ENCODE results near the gene MRPL12.

MRPL12 gene

GRCh38 chr17:81717766-81718089 lies 14.6 kb downstream of the MRPL12 start:
- no peak overlapping the region for H3K4ac ChIP-seq (ENCODE audit: low read depth, low read length)
- H3K4me1 ChIP-seq (ENCODE audit: control insufficient read depth, low read depth, low read length) = peaks cover 2% of the 10 kb centered on the region
- H3K56ac ChIP-seq (ENCODE audit: low read length) = no peak overlapping the region
- peaks cover 2% of the 10 kb centered on the region for H3K79me1 ChIP-seq (ENCODE audit: low read length)
- no peak overlapping the region for H3K18ac ChIP-seq (ENCODE audit: low read length)
- H4K5ac ChIP-seq (ENCODE audit: low read length) = no peak overlapping the region
- H3K9ac ChIP-seq (ENCODE audit: low read length) = no peak overlapping the region
- H4K8ac ChIP-seq (ENCODE audit: low read depth, low read length) = no peak overlapping the region
- no peaks in the 10 kb centered on the region for H3K27me3 ChIP-seq (ENCODE audit: insufficient read depth, low read length, poor library complexity)
- WGBS (ENCODE audit: extremely low coverage, insufficient coverage, low lambda C conversion rate) = no CpG with 5 or more reads among the region's 9 CpGs
- no peaks in the 10 kb centered on the region for H3K36me3 ChIP-seq (ENCODE audit: control insufficient read depth, insufficient read depth, low read length)
- no peak overlapping the region for H3K23ac ChIP-seq (ENCODE audit: low read length)
- no peak for DNase-seq
- H2AK5ac ChIP-seq (ENCODE audit: low read length) = no peak overlapping the region
- no peaks in the 10 kb centered on the region for H3K79me2 ChIP-seq (ENCODE audit: control insufficient read depth, insufficient read depth, low read length)
- H3K4me2 ChIP-seq (ENCODE audit: low read length) = no peak overlapping the region
- H2BK5ac ChIP-seq (ENCODE audit: low read length) = no peak overlapping the region
- H3K27ac ChIP-seq (ENCODE audit: low read depth, low read length) = no peak overlapping the region
- no peak overlapping the region for H3K4me3 ChIP-seq (ENCODE audit: low read length)
- no peak overlapping the region for H2BK15ac ChIP-seq (replicated peaks; ENCODE audit: low read depth)
- H2BK120ac ChIP-seq (ENCODE audit: low read depth, low read length) = no peak overlapping the region

- Histone ChIP-seq H3K23ac (ENCODE audit: low read length) (no peak overlapping the region), H3K27me3 (ENCODE audit: insufficient read depth, low read length, poor library complexity) (no peaks in the 10 kb centered on the region), H3K4me2 (ENCODE audit: low read length) (no peak overlapping the region), H3K4me1 (ENCODE audit: control insufficient read depth, low read depth, low read length) (no peaks in the 10 kb centered on the region), H3K9ac (ENCODE audit: low read length) (no peak overlapping the region), H3K36me3 (ENCODE audit: control insufficient read depth, insufficient read depth, low read length) (no peaks in the 10 kb centered on the region), H4K8ac (ENCODE audit: low read depth, low read length) (no peak overlapping the region), H3K56ac (ENCODE audit: low read length) (no peak overlapping the region), H3K4me3 (ENCODE audit: low read length) (no peak overlapping the region), H3K79me2 (ENCODE audit: control insufficient read depth, insufficient read depth, low read length) (no peaks in the 10 kb centered on the region), H2BK5ac (ENCODE audit: low read length) (no peak overlapping the region), H2AK5ac (ENCODE audit: low read length) (no peak overlapping the region), H2BK15ac (replicated peaks; ENCODE audit: low read depth) (no peak overlapping the region), H3K18ac (ENCODE audit: low read length) (no peak overlapping the region), H3K27ac (ENCODE audit: low read depth, low read length) (no peak overlapping the region), H4K5ac (ENCODE audit: low read length) (no peak overlapping the region), H2BK120ac (ENCODE audit: low read depth, low read length) (no peak overlapping the region), H3K4ac (ENCODE audit: low read depth, low read length) (no peak overlapping the region), H3K79me1 (ENCODE audit: low read length) (no peaks in the 10 kb centered on the region)
- WGBS (ENCODE audit: extremely low coverage, insufficient coverage, low lambda C conversion rate) = no CpG with 5 or more reads among the region's 33 CpGs
- no peak for DNase-seq
These were observed 16.5 kb downstream of the MRPL12 start for GRCh38 chr17:81719410-81720266.

GRCh38 chr17:81720267-81721071 lies 17.3 kb downstream of the MRPL12 start:
- no peaks in the 10 kb centered on the region for H3K27me3 ChIP-seq (ENCODE audit: insufficient read depth, low read length, poor library complexity)
- H2BK5ac ChIP-seq (ENCODE audit: low read length) = no peak overlapping the region
- no peak overlapping the region for H3K9ac ChIP-seq (ENCODE audit: low read length)
- H3K56ac ChIP-seq (ENCODE audit: low read length) = no peak overlapping the region
- H4K8ac ChIP-seq (ENCODE audit: low read depth, low read length) = no peak overlapping the region
- H3K18ac ChIP-seq (ENCODE audit: low read length) = no peak overlapping the region
- WGBS (ENCODE audit: extremely low coverage, insufficient coverage, low lambda C conversion rate) = no CpG with 5 or more reads among the region's 33 CpGs
- H2BK120ac ChIP-seq (ENCODE audit: low read depth, low read length) = no peak overlapping the region
- no peak overlapping the region for H3K4me3 ChIP-seq (ENCODE audit: low read length)
- H2AK5ac ChIP-seq (ENCODE audit: low read length) = no peak overlapping the region
- H2BK15ac ChIP-seq (replicated peaks; ENCODE audit: low read depth) = no peak overlapping the region
- H3K27ac ChIP-seq (ENCODE audit: low read depth, low read length) = no peak overlapping the region
- no peaks in the 10 kb centered on the region for H3K79me2 ChIP-seq (ENCODE audit: control insufficient read depth, insufficient read depth, low read length)
- H3K4ac ChIP-seq (ENCODE audit: low read depth, low read length) = no peak overlapping the region
- H3K4me1 ChIP-seq (ENCODE audit: control insufficient read depth, low read depth, low read length) = no peaks in the 10 kb centered on the region
- no peaks in the 10 kb centered on the region for H3K79me1 ChIP-seq (ENCODE audit: low read length)
- DNase-seq = no peak
- H4K5ac ChIP-seq (ENCODE audit: low read length) = no peak overlapping the region
- no peak overlapping the region for H3K4me2 ChIP-seq (ENCODE audit: low read length)
- H3K36me3 ChIP-seq (ENCODE audit: control insufficient read depth, insufficient read depth, low read length) = no peaks in the 10 kb centered on the region
- H3K23ac ChIP-seq (ENCODE audit: low read length) = no peak overlapping the region

- Histone ChIP-seq H4K8ac (ENCODE audit: low read depth, low read length) (no peak overlapping the region), H2AK5ac (ENCODE audit: low read length) (no peak overlapping the region), H3K27ac (ENCODE audit: low read depth, low read length) (no peak overlapping the region), H2BK15ac (replicated peaks; ENCODE audit: low read depth) (no peak overlapping the region), H3K18ac (ENCODE audit: low read length) (no peak overlapping the region), H3K27me3 (ENCODE audit: insufficient read depth, low read length, poor library complexity) (no peaks in the 10 kb centered on the region), H3K23ac (ENCODE audit: low read length) (no peak overlapping the region), H3K56ac (ENCODE audit: low read length) (peak overlapping the region; percentile 7), H3K4me2 (ENCODE audit: low read length) (no peak overlapping the region), H3K4me1 (ENCODE audit: control insufficient read depth, low read depth, low read length) (no peaks in the 10 kb centered on the region), H4K5ac (ENCODE audit: low read length) (no peak overlapping the region), H3K9ac (ENCODE audit: low read length) (no peak overlapping the region), H3K79me2 (ENCODE audit: control insufficient read depth, insufficient read depth, low read length) (no peaks in the 10 kb centered on the region), H3K4me3 (ENCODE audit: low read length) (no peak overlapping the region), H3K4ac (ENCODE audit: low read depth, low read length) (no peak overlapping the region), H2BK120ac (ENCODE audit: low read depth, low read length) (no peak overlapping the region), H3K36me3 (ENCODE audit: control insufficient read depth, insufficient read depth, low read length) (no peaks in the 10 kb centered on the region), H2BK5ac (ENCODE audit: low read length) (no peak overlapping the region), H3K79me1 (ENCODE audit: low read length) (no peaks in the 10 kb centered on the region)
- DNase-seq = no peak
- no CpG with 5 or more reads among the region's 10 CpGs for WGBS (ENCODE audit: extremely low coverage, insufficient coverage, low lambda C conversion rate)
These were observed 19.3 kb downstream of the MRPL12 start for GRCh38 chr17:81722184-81723120.

- WGBS (ENCODE audit: extremely low coverage, insufficient coverage, low lambda C conversion rate) = no CpG with 5 or more reads among the region's 12 CpGs
- Histone ChIP-seq H3K4me3 (ENCODE audit: low read length) (no peak overlapping the region), H2BK120ac (ENCODE audit: low read depth, low read length) (no peak overlapping the region), H3K4me2 (ENCODE audit: low read length) (no peak overlapping the region), H3K4me1 (ENCODE audit: control insufficient read depth, low read depth, low read length) (no peaks in the 10 kb centered on the region), H3K27me3 (ENCODE audit: insufficient read depth, low read length, poor library complexity) (no peaks in the 10 kb centered on the region), H3K56ac (ENCODE audit: low read length) (no peak overlapping the region), H3K4ac (ENCODE audit: low read depth, low read length) (no peak overlapping the region), H2BK15ac (replicated peaks; ENCODE audit: low read depth) (no peak overlapping the region), H3K9ac (ENCODE audit: low read length) (no peak overlapping the region), H4K8ac (ENCODE audit: low read depth, low read length) (no peak overlapping the region), H3K23ac (ENCODE audit: low read length) (no peak overlapping the region), H3K18ac (ENCODE audit: low read length) (no peak overlapping the region), H3K79me1 (ENCODE audit: low read length) (no peaks in the 10 kb centered on the region), H2AK5ac (ENCODE audit: low read length) (no peak overlapping the region), H3K27ac (ENCODE audit: low read depth, low read length) (no peak overlapping the region), H3K79me2 (ENCODE audit: control insufficient read depth, insufficient read depth, low read length) (no peaks in the 10 kb centered on the region), H3K36me3 (ENCODE audit: control insufficient read depth, insufficient read depth, low read length) (no peaks in the 10 kb centered on the region), H2BK5ac (ENCODE audit: low read length) (no peak overlapping the region), H4K5ac (ENCODE audit: low read length) (no peak overlapping the region)
- DNase-seq = no peak
These were observed 20.6 kb downstream of the MRPL12 start for GRCh38 chr17:81723651-81724209.
